DMS53 (cell line): ENCODE data around the gene NEUROD1.

Experiments used
- DNase-seq: peaks from one replicate; lab custom pipeline; 2025; lab: John Stamatoyannopoulos, UW

The NEUROD1 gene

DNA sequence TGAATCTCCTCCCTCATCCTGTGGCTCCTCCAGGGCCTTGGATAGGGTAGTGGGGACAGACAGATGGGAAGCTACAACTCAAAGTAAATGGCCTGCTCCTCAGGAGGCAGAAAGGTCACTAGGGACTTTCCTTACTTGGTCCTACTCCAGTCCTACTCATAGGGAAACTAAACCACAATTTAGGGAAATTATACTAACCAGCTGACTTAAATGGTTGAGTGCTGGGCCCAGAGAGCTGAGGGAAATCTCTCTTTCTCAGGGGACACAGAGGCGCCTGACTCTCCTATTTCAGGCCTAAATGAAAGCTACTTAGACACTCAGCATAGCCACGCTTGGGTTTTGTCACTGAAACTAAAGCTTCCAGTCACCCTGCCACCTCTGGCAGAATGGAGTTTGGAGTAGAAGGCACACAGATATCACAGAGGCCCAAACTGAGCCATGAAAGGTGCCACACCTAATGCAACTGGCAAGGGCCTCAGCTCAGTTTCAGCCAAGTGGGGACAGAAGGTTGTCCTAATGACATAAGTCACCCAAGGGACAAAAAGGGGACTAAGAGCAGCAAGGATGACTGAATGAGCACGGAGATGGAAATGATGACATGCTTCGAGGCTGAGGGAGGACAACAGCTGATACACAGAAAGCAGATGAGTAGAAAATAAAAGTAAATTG is 47.5 kb downstream of the NEUROD1 start:
- no peak for DNase-seq

DNA sequence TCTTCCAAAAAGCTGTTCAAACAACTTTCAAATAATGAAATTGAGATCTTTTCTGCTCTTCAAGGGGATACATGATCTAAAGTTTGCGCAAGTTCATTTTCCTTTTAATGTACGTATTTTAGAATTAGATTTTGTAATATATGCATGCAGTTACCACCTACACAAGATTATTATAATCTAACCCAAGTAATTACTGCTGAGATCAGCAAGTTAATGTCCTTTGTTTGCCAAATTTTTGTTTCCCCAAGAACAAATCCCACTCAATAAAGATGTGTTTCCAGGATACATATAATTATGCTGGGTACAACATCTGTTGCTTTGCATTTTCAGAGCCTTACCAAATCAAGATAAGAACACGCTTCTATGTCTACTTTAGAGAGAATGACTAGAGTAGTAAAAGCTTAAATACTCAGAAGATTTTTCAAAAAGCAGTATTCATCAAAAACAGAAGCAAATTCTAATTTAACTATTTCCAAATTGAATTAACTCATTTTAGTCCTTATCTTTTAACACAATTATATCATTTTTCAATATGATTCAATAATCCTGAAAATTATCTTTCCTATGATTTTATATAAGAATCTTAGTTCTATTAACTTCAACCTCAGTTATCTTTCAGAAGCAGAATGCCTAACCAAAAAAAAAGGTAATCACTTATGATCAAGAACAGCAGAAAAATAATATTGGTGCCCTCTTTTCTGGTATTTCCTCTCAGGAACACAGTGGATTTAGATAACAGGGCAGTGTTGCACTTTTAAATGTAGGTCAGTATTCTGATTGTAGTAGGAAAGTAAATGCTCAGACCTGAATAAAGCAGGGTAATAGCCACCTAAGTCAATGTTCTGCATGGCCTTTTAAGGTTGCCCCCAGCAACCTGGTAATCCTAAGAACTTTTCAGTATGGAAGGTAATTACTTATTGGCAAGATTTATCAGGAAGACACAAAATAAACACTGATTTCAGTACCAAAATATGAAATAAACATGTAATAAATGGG is 51.4 kb downstream of the NEUROD1 start:
- DNase-seq, result no peak

DNA sequence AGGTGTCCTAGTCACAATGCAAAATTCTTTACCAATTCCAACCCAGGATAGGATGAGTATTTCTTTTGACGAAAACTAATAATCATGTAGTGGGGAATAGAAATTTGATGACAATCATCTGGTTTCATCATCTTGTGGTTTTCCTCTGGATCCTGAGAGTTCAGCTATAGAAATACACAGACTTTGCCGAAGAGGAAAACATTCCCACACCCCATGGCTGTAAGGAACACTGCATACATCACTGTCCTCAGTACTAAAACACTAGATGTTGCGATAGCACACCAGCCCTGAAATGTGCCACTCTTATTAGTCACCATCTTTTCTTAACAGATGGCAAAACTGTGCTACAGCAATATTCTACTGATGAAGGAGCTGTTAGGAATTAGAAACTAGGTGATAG is 52.8 kb downstream of the NEUROD1 start:
- no peak for DNase-seq

DNA sequence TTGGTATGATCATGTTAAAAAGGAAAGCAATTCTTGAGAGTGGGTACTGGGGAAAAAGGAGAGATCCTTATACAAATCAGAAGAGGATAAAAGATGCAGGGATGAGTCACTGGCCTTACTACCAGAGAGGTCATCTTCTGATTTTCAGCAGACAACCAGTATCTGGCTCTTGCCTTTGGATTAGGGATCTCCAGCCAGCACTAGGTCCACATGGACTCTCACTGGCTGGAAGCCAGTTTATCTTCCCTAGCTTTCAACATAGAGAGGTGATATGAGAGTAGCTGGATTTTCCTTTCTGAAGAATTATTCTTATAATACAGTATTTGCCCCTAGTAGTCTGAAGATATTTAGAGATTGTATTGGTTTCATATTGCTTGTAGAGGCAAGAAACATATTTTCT is 53.6 kb downstream of the NEUROD1 start:
- peak; percentile 40 for DNase-seq
